CD4-positive, alpha-beta T cell (primary cell): Measurements from ENCODE around the gene UXS1. TPM values are rescaled to one million over a fixed set of nuclear protein-coding genes. Genes with fewer than 3 reads are reported as not detected.
"Not testable (repeated sequence)": the region's sequence is repeated elsewhere in the genome, so short reads cannot be mapped to it uniquely, and the experiment has no call there.

Experiments
- ATAC-seq: fragments of 200-7000 bp; cut with Tn5 transposase; one replicate; pipeline ENCODE4 v1.10.0; 2022; ENCODE audit warnings: mild to moderate bottlenecking; ENCODE audit not compliant: poor library complexity
- CTCF ChIA-PET: fragments of 350-600 bp; sonication (Branson Sonifier 250); formaldehyde crosslinking; loops from one replicate; lab custom pipeline; 2021; ENCODE audit warnings: antibody characterized with exemption, inconsistent platforms; lab: Charles Lee
- POLR2A ChIA-PET: fragments of 350-600 bp; sonication (Branson Sonifier 250); formaldehyde crosslinking; loops from one replicate; lab custom pipeline; 2021; ENCODE audit warnings: antibody characterized with exemption, inconsistent platforms; lab: Charles Lee
- DNase-seq, 14 experiments: peaks; one replicate each; pipeline ENCODE4 v3.0.0-alpha.2; 2013 to 2020; ENCODE audit warnings: mixed read lengths in 2 of 14
- H3K27ac ChIP-seq, 2 donors: one replicate each; pipeline versions ENCODE4 v1.5.1 to v1.7.0; 2013; ENCODE audit warnings: low read length in 2 of 2, low read depth in 1 of 2, mild to moderate bottlenecking in 1 of 2
- H3K27me3 ChIP-seq, 2 experiments: 1 replicate in 1 of 2; 2 replicates in 1 of 2; pipeline versions ENCODE4 v1.6.1 to v1.7.0; 2013; ENCODE audit warnings: low read length in 2 of 2, control low read depth in 1 of 2, mild to moderate bottlenecking in 1 of 2, moderate library complexity in 1 of 2; ENCODE audit not compliant: insufficient read depth in 2 of 2, control insufficient read depth in 1 of 2
- H3K36me3 ChIP-seq: one replicate; pipeline ENCODE4 v1.6.1; 2013; ENCODE audit warnings: low read length, control low read depth; ENCODE audit not compliant: insufficient read depth
- H3K4me1 ChIP-seq: one replicate; pipeline ENCODE4 v1.6.1; 2013; ENCODE audit warnings: low read length, control low read depth; ENCODE audit not compliant: insufficient read depth
- H3K4me3 ChIP-seq: one replicate; pipeline ENCODE4 v1.5.1; 2013; ENCODE audit warnings: mild to moderate bottlenecking, low read length, moderate library complexity
- H3K9me3 ChIP-seq, 2 experiments: 1 replicate in 1 of 2; 2 replicates in 1 of 2; pipeline versions ENCODE4 v1.6.1 to v1.7.0; 2013; ENCODE audit warnings: low read length in 2 of 2, mild to moderate bottlenecking in 2 of 2, control low read depth in 1 of 2, moderate library complexity in 1 of 2; ENCODE audit not compliant: control insufficient read depth in 1 of 2, insufficient read depth in 1 of 2
- H3K27ac Mint-ChIP-seq: one replicate; pipeline ENCODE4 v1.8.0; 2020; ENCODE audit warnings: mixed read lengths
- H3K27me3 Mint-ChIP-seq: one replicate; pipeline ENCODE4 v1.8.0; 2021; ENCODE audit warnings: mixed read lengths
- H3K36me3 Mint-ChIP-seq: one replicate; pipeline ENCODE4 v1.8.0; 2021; ENCODE audit warnings: low read depth, mixed read lengths
- H3K4me1 Mint-ChIP-seq: one replicate; pipeline ENCODE4 v1.8.0; 2021; ENCODE audit warnings: low read depth, mixed read lengths
- H3K4me3 Mint-ChIP-seq: one replicate; pipeline ENCODE4 v1.8.0; 2020; ENCODE audit warnings: mild to moderate bottlenecking, mixed read lengths
- H3K9me3 Mint-ChIP-seq: one replicate; pipeline ENCODE4 v1.8.0; 2020; ENCODE audit warnings: mixed read lengths
- CTCF ChIP-seq: fragments of 200-600 bp; IDR thresholded peaks from one replicate; pipeline ENCODE4 v1.8.0; 2022; ENCODE audit warnings: antibody characterized with exemption, mild to moderate bottlenecking
- intact Hi-C, 2 experiments: fragments of 100-400 bp; cut with DNase I in 1 of 2; cut with micrococcal nuclease in 1 of 2; formaldehyde crosslinking; loops; one replicate each; pipeline versions ENCODE4 v1.15.1 to v1.9.0; 2023 to 2025; cut with DNase I, micrococcal nuclease
- polyA plus RNA-seq, 2 donors: library from polyadenylated mRNA; unstranded; fragments of 120-200 nt; gene quantifications; one replicate each; pipeline ENCODE4 v1.2.1, GENCODE V29; 2013
- total RNA-seq, 174 experiments: library from RNA in 2 of 174; stranded (reverse) in 2 of 174; gene quantifications; one replicate each; pipeline ENCODE4 v1.2.3 and lab custom pipeline; 2021 to 2026

Gene UXS1
- total RNA-seq (10 to 100 TPM; 59.3 to 67.1 TPM), total RNA-seq (lab: John Stamatoyannopoulos, UW) (25.2 to 224 (median 86.0) reads per million in 172 experiments)
- 70.4 TPM for polyA plus RNA-seq (2013, experiment 1 of 2)
- polyA plus RNA-seq (2013, experiment 2 of 2) = 89.7 TPM

GRCh38 chr2:106193977-106194778, at the start of gene UXS1:
Gene UXS1, minus strand, starts transcription at chr2:106194301. Its CDS starts 60 bp downstream, at chr2:106194241.
- peaks cover 27% of the 10 kb centered on the region for H3K36me3 Mint-ChIP-seq
- no peaks in the 10 kb centered on the region for H3K9me3 ChIP-seq
- no peaks in the 10 kb centered on the region for H3K27me3 ChIP-seq
- H3K9me3 Mint-ChIP-seq = no peaks in the 10 kb centered on the region
- ChIA-PET POLR2A (interaction anchor here (0.6 to 4.6 kb wide), 8 partner anchors 12 to 447 kb away, joined by 3 to 59 read pairs (median 4); no protein-coding TSS in a partner anchor), CTCF (interaction anchor here (0.9 to 1.8 kb wide), 2 partner anchors 34 to 45 kb away, joined by 3 to 6 read pairs; no protein-coding TSS in a partner anchor)
- ATAC-seq (peak; percentile 81), DNase-seq (peak; percentile 96 to 99 (median 98))
- intact Hi-C loops = loop anchor here (1.0 to 10.0 kb wide), 5 partner anchors 34 to 869 kb away; partner anchors contain the start of gene TGFBRAP1 (in 1 of the 2)
- peak within 1 kb of the TSS; percentile 98 for H3K27ac Mint-ChIP-seq
- no peaks in the 10 kb centered on the region for H3K27me3 Mint-ChIP-seq
- peaks cover 44% of the 10 kb centered on the region for H3K4me1 ChIP-seq
- no peaks in the 10 kb centered on the region for H3K36me3 ChIP-seq
- H3K4me3 ChIP-seq = peak within 1 kb of the TSS; percentile 81
- H3K27ac ChIP-seq = peak within 1 kb of the TSS; percentile 58 to 79
- TF ChIP-seq CTCF = no peak
- peak within 1 kb of the TSS; percentile 98 for H3K4me3 Mint-ChIP-seq
- peaks cover 48% of the 10 kb centered on the region for H3K4me1 Mint-ChIP-seq

GRCh38 chr2:106239491-106239890, 45.4 kb upstream of the UXS1 start:
- peaks cover 14% of the 10 kb centered on the region for H3K36me3 Mint-ChIP-seq
- CTCF ChIA-PET, POLR2A ChIA-PET, H3K36me3 ChIP-seq, H3K4me1 ChIP-seq, DNase-seq, intact Hi-C loops, H3K27me3 Mint-ChIP-seq, H3K27me3 ChIP-seq, H3K4me1 Mint-ChIP-seq, H3K27ac ChIP-seq, H3K4me3 ChIP-seq, H3K27ac Mint-ChIP-seq, H3K4me3 Mint-ChIP-seq, H3K9me3 Mint-ChIP-seq, ATAC-seq: not testable (repeated sequence)
- H3K9me3 ChIP-seq = peaks cover 7 to 18% of the 10 kb centered on the region in 2 experiments

- H3K27ac Mint-ChIP-seq, intact Hi-C loops, ATAC-seq, H3K4me1 Mint-ChIP-seq, DNase-seq, H3K4me3 Mint-ChIP-seq, H3K27me3 Mint-ChIP-seq, POLR2A ChIA-PET, CTCF ChIA-PET, H3K4me3 ChIP-seq, H3K27me3 ChIP-seq, H3K36me3 ChIP-seq, H3K4me1 ChIP-seq, H3K27ac ChIP-seq, H3K9me3 Mint-ChIP-seq: not testable (repeated sequence)
- H3K9me3 ChIP-seq = peaks cover 7 to 18% of the 10 kb centered on the region in 2 experiments
- H3K36me3 Mint-ChIP-seq = peaks cover 14% of the 10 kb centered on the region
Observed at GRCh38 chr2:106235392-106235791, 41.3 kb upstream of the UXS1 start.

- DNase-seq = no peak
- ChIA-PET POLR2A (no interaction called here), CTCF (no interaction called here)
- Mint-ChIP-seq H3K27ac (no peak overlapping the region), H3K36me3 (peaks cover 14% of the 10 kb centered on the region), H3K27me3 (no peaks in the 10 kb centered on the region), H3K4me3 (no peak overlapping the region), H3K9me3 (peaks cover 5% of the 10 kb centered on the region), H3K4me1 (no peaks in the 10 kb centered on the region)
- H3K4me1 ChIP-seq = no peaks in the 10 kb centered on the region
- TF ChIP-seq CTCF = no peak
- intact Hi-C loops = no loop called here
- peaks cover 7 to 18% of the 10 kb centered on the region in 2 experiments for H3K9me3 ChIP-seq
- H3K27ac ChIP-seq = no peak overlapping the region
- no peaks in the 10 kb centered on the region for H3K36me3 ChIP-seq
- no peaks in the 10 kb centered on the region for H3K27me3 ChIP-seq
- ATAC-seq = no peak
- no peak overlapping the region for H3K4me3 ChIP-seq
Observed at GRCh38 chr2:106233350-106233706, 39.2 kb upstream of the UXS1 start.
